ENCODE results near the gene NEDD4L. TPM values are rescaled to one million over a fixed set of nuclear protein-coding genes. Genes with fewer than 3 reads are reported as not detected.

NEDD4L gene
- total RNA-seq, 2 experiments from 2014 or later, result 11.2 to 13.7 TPM

- CTCF ChIA-PET, result no interaction called here
- intact Hi-C loops (cut with DNase I, micrococcal nuclease), result loop anchor here (2.0 to 5.0 kb wide), 2 partner anchors 92 to 94 kb away; no protein-coding TSS in a partner anchor
Observed at GRCh38 chr18:58400331-58400870, 356.4 kb downstream of the NEDD4L start.

GRCh38 chr18:58401191-58401590 lies 357.2 kb downstream of the NEDD4L start:
- H3K36me3 Mint-ChIP-seq (ENCODE audit: low read depth), result no peaks in the 10 kb centered on the region
- no peak for TF ChIP-seq CTCF (IDR thresholded peaks at IDR 0.05)
- DNase-seq (peak in 1 of 14 experiments; percentile 21), ATAC-seq (ENCODE audit: poor library complexity) (no peak)
- Histone ChIP-seq H3K36me3 (ENCODE audit: insufficient read depth, low read length) (no peaks in the 10 kb centered on the region), H3K4me1 (ENCODE audit: insufficient read depth, low read length) (peaks cover 13% of the 10 kb centered on the region), H3K9me3 (ENCODE audit: control insufficient read depth in 1 of 2, insufficient read depth in 1 of 2, low read length in 2 of 2) (peaks cover 0 to 6% of the 10 kb centered on the region in 2 experiments), H3K27ac (ENCODE audit: low read depth in 1 of 2, low read length in 2 of 2) (no peak overlapping the region), H3K27me3 (ENCODE audit: control insufficient read depth in 1 of 2, insufficient read depth in 2 of 2, low read length in 2 of 2) (no peaks in the 10 kb centered on the region), H3K4me3 (ENCODE audit: low read length) (no peak overlapping the region)
- H3K4me1 Mint-ChIP-seq (ENCODE audit: low read depth), result peaks cover 19% of the 10 kb centered on the region
- POLR2A ChIA-PET, result interaction anchor here (0.7 to 1.5 kb wide), 2 partner anchors 92 to 97 kb away, joined by 3 to 4 read pairs; no protein-coding TSS in a partner anchor
- CTCF ChIA-PET, result no interaction called here
- intact Hi-C loops (cut with DNase I, micrococcal nuclease), result loop anchor here (2.0 to 5.0 kb wide), 2 partner anchors 91 to 94 kb away; no protein-coding TSS in a partner anchor
- H3K27ac Mint-ChIP-seq, result peak overlapping the region; percentile 19
- H3K9me3 Mint-ChIP-seq, result no peaks in the 10 kb centered on the region
- H3K4me3 Mint-ChIP-seq, result peak overlapping the region; percentile 43
- H3K27me3 Mint-ChIP-seq, result no peaks in the 10 kb centered on the region

More at GRCh38 chr18:58400331-58400870, 356.4 kb downstream of the NEDD4L start:
- Histone ChIP-seq H3K27ac (ENCODE audit: low read depth in 1 of 2, low read length in 2 of 2) (no peak overlapping the region), H3K36me3 (ENCODE audit: insufficient read depth, low read length) (no peaks in the 10 kb centered on the region), H3K27me3 (ENCODE audit: control insufficient read depth in 1 of 2, insufficient read depth in 2 of 2, low read length in 2 of 2) (no peaks in the 10 kb centered on the region), H3K4me1 (ENCODE audit: insufficient read depth, low read length) (peaks cover 15% of the 10 kb centered on the region), H3K9me3 (ENCODE audit: control insufficient read depth in 1 of 2, insufficient read depth in 1 of 2, low read length in 2 of 2) (peaks cover 0 to 6% of the 10 kb centered on the region in 2 experiments), H3K4me3 (ENCODE audit: low read length) (no peak overlapping the region)
- DNase-seq, result peak in 5 of 14 experiments; percentile 6 to 57 (median 28)
- Mint-ChIP-seq H3K27me3 (no peaks in the 10 kb centered on the region), H3K4me1 (ENCODE audit: low read depth) (peaks cover 26% of the 10 kb centered on the region), H3K9me3 (no peaks in the 10 kb centered on the region), H3K36me3 (ENCODE audit: low read depth) (no peaks in the 10 kb centered on the region), H3K4me3 (peak overlapping the region; percentile 1), H3K27ac (peak overlapping the region; percentile 19)
- ATAC-seq (ENCODE audit: poor library complexity), result peak; percentile 65
- TF ChIP-seq CTCF (IDR thresholded peaks at IDR 0.05), result no peak
- POLR2A ChIA-PET, result interaction anchor here (1.5 kb wide), 1 partner anchor 93 kb away, joined by 3 read pairs; no protein-coding TSS in a partner anchor

GRCh38 chr18:58402247-58402646 lies 358.2 kb downstream of the NEDD4L start:
- H3K36me3 Mint-ChIP-seq (ENCODE audit: low read depth), result no peaks in the 10 kb centered on the region
- H3K27ac Mint-ChIP-seq, result no peak overlapping the region
- peaks cover 18% of the 10 kb centered on the region for H3K4me1 Mint-ChIP-seq (ENCODE audit: low read depth)
- Histone ChIP-seq H3K36me3 (ENCODE audit: insufficient read depth, low read length) (no peaks in the 10 kb centered on the region), H3K9me3 (ENCODE audit: control insufficient read depth in 1 of 2, insufficient read depth in 1 of 2, low read length in 2 of 2) (peaks cover 0 to 6% of the 10 kb centered on the region in 2 experiments), H3K4me3 (ENCODE audit: low read length) (no peak overlapping the region), H3K27ac (ENCODE audit: low read depth in 1 of 2, low read length in 2 of 2) (no peak overlapping the region), H3K27me3 (ENCODE audit: control insufficient read depth in 1 of 2, insufficient read depth in 2 of 2, low read length in 2 of 2) (no peaks in the 10 kb centered on the region), H3K4me1 (ENCODE audit: insufficient read depth, low read length) (peaks cover 13% of the 10 kb centered on the region)
- H3K9me3 Mint-ChIP-seq, result no peaks in the 10 kb centered on the region
- ChIA-PET POLR2A (interaction anchor here (1.5 kb wide), 1 partner anchor 91 kb away, joined by 3 read pairs; no protein-coding TSS in a partner anchor), CTCF (no interaction called here)
- intact Hi-C loops (cut with DNase I, micrococcal nuclease), result loop anchor here in 1 of 2 experiments (5.0 kb wide), 1 partner anchor 90 kb away; no protein-coding TSS in a partner anchor
- no peaks in the 10 kb centered on the region for H3K27me3 Mint-ChIP-seq
- DNase-seq, result no peak
- no peak for ATAC-seq (ENCODE audit: poor library complexity)
- H3K4me3 Mint-ChIP-seq, result no peak overlapping the region
- TF ChIP-seq CTCF (IDR thresholded peaks at IDR 0.05), result no peak

Data from CD4-positive, alpha-beta T cell (primary cell).